Panc1 (cell line): ENCODE data around the gene FRMD4A.

Experiments
- CTCF ChIP-seq: fragments of 450-650 bp; IDR thresholded peaks from 2 replicates; pipeline ENCODE4 v1.5.1; 2017; ENCODE audit warnings: mild to moderate bottlenecking
- REST ChIP-seq, 2 experiments: IDR thresholded peaks; 2 replicates each; pipeline ENCODE4 v1.6.1; 2011 to 2012; ENCODE audit warnings: low read depth in 2 of 2, control low read depth in 1 of 2, low read length in 1 of 2, mild to moderate bottlenecking in 1 of 2, moderate library complexity in 1 of 2; ENCODE audit not compliant: insufficient read depth in 1 of 2
- TCF7L2 ChIP-seq: IDR thresholded peaks from 2 replicates; pipeline ENCODE4 v1.6.1; 2011; ENCODE audit warnings: mild to moderate bottlenecking, low read depth, low read length, inconsistent platforms

GRCh38 chr10:14215641-14216040 lies 115.1 kb downstream of the FRMD4A start:
- TF ChIP-seq CTCF, result no peak
- no peak for TF ChIP-seq TCF7L2
- TF ChIP-seq REST (IDR thresholded peaks at IDR 0.05; ENCODE audit: insufficient read depth in 1 of 2, low read depth in 2 of 2, low read length in 1 of 2), result no peak
